GM10847 (cell line): Measurements from ENCODE around the gene OR4N2.

ENCODE experiments used
- POLR2A ChIP-seq: IDR thresholded peaks from 2 replicates; pipeline ENCODE4 v1.6.1; 2011; ENCODE audit not compliant: insufficient read length; ENCODE audit errors: extremely low read depth

OR4N2 gene

DNA sequence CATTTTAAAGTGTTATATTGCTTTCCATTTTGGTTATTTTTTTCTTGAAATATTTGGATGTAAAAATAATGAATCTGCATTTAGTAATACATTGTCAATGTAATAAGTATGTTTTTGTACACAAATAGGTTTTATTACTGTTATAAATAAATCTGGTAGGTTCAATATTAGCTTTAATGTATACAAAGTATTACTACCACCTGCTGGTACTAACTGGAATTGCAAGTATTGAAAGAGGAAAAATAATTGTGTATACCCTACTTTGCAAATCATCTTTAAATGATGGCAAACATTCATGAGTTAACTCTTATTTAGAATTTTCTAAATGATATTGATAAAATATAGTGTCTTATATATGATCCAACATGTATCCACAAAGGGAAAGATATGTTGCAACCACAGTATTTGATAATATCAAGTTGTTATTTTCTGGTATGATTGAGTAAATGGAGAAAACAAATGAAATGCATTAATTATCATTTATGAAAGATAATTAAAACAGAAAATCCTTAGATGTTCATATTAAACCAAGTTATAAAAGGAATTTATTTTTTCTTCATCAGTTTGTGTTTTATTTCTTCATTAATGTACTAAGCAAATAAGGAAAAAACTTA is 74.6 kb downstream of the OR4N2 start:
- TF ChIP-seq POLR2A = no peak
